GM12891 (cell line): ENCODE data around the gene CD300LB.

Experiments used
- POLR2A ChIP-seq: IDR thresholded peaks from 2 replicates; pipeline ENCODE4 v1.6.1; 2011; ENCODE audit warnings: low read depth, low read length, control low read depth
- POLR2AphosphoS5 ChIP-seq: IDR thresholded peaks from 2 replicates; pipeline ENCODE4 v1.6.1; 2011; ENCODE audit warnings: low read depth, low read length, control low read depth
- TAF1 ChIP-seq: IDR thresholded peaks from 2 replicates; pipeline ENCODE4 v1.6.1; 2011; ENCODE audit warnings: low read depth, low read length, control low read depth

GRCh38 chr17:74527081-74527480 lies 4.2 kb downstream of the CD300LB start:
- TF ChIP-seq POLR2AphosphoS5 (no peak), TAF1 (no peak), POLR2A (no peak)
